Embryonic facial prominence (tissue), 1 donor: ENCODE measurements around the gene ZFP64.
"Not testable (repeated sequence)": the region's sequence is repeated elsewhere in the genome, so short reads cannot be mapped to it uniquely, and the experiment has no call there.

Experiments used
- DNase-seq: peaks from one replicate; pipeline ENCODE4 v3.0.0-alpha.2; 2016; ENCODE audit errors: extremely low spot score

ZFP64 gene

GRCh38 chr20:52191132-52191915 lies at the start of gene ZFP64:
Gene ZFP64 (minus strand): TSS chr20:52191779. CDS start chr20:52191636, 143 bp downstream.
- peak; percentile 70 for DNase-seq

- DNase-seq: no peak
Observed at GRCh38 chr20:52240802-52241201, 49.2 kb upstream of the ZFP64 start.

- no peak for DNase-seq
Observed at GRCh38 chr20:52239102-52239501, 47.5 kb upstream of the ZFP64 start.

- DNase-seq: no peak
Observed at GRCh38 chr20:52236292-52236691, 44.7 kb upstream of the ZFP64 start.

GRCh38 chr20:52235129-52235528 lies 43.5 kb upstream of the ZFP64 start:
- no peak for DNase-seq

- no peak for DNase-seq
Observed at GRCh38 chr20:52234302-52235045, 42.9 kb upstream of the ZFP64 start.

GRCh38 chr20:52231230-52231746 lies 39.7 kb upstream of the ZFP64 start:
- DNase-seq: no peak

GRCh38 chr20:52230409-52230808 lies 38.8 kb upstream of the ZFP64 start:
- DNase-seq: no peak

- not testable (repeated sequence) for DNase-seq
Observed at GRCh38 chr20:52229346-52229745, 37.8 kb upstream of the ZFP64 start.

GRCh38 chr20:52226370-52226769 lies 34.8 kb upstream of the ZFP64 start:
- no peak for DNase-seq

- DNase-seq: no peak
Observed at GRCh38 chr20:52224920-52225319, 33.3 kb upstream of the ZFP64 start.

GRCh38 chr20:52221362-52221761 lies 29.8 kb upstream of the ZFP64 start:
- not testable (repeated sequence) for DNase-seq

- not testable (repeated sequence) for DNase-seq
Observed at GRCh38 chr20:52220891-52221290, 29.3 kb upstream of the ZFP64 start.

GRCh38 chr20:52219441-52219840 lies 27.9 kb upstream of the ZFP64 start:
- DNase-seq: no peak

- no peak for DNase-seq
Observed at GRCh38 chr20:52217689-52218395, 26.3 kb upstream of the ZFP64 start.

- DNase-seq: no peak
Observed at GRCh38 chr20:52213995-52214394, 22.4 kb upstream of the ZFP64 start.

- DNase-seq: no peak
Observed at GRCh38 chr20:52212943-52213342, 21.4 kb upstream of the ZFP64 start.

GRCh38 chr20:52210037-52210990 lies 18.7 kb upstream of the ZFP64 start:
- DNase-seq: no peak

GRCh38 chr20:52209154-52209571 lies 17.6 kb upstream of the ZFP64 start:
- DNase-seq: no peak

GRCh38 chr20:52207020-52207810 lies 15.6 kb upstream of the ZFP64 start:
- DNase-seq: no peak
